ENCODE data around the gene FTCD.

DNA sequence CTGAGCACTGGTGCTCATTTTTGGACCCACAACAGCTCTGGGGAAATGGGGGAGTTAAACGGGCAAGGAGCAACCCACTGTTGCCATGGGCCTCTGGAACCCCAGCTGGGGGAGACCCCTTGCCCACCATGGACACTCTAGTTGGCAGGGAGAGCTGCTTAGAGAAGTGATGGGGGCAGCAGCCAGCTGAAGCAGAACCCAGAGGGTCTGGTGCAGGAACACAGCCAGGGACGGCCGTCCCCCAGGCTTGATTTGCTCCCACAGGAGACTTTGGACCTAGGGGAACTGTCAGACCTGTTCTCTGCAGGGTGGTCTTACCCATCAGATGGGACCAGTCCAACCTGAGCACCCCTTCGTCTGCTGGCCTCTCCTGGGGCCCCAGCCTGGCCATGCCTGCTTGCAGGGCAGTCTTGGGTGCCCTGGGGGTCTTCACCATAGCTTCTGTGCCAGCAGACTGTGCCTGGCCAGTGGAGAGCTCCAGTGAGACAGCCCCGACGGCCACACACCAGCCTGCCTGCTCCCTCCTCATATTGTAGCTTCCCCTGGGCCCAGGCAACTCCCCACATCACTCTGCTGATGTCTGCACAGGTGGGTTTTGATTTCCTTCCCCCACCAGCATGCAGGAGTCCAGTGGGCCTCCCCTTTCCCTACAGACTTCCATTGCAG, 17.6 kb upstream of the FTCD start:
- TF ChIP-seq EZH2 (IDR thresholded peaks at IDR 0.05; ENCODE audit: insufficient read depth, poor library complexity, severe bottlenecking) (no peak), EZH2phosphoT487 (IDR thresholded peaks at IDR 0.05; ENCODE audit: insufficient read depth, low read depth) (no peak)
